ENCODE results near the gene SLC9A6. TPM values are rescaled to one million over a fixed set of nuclear protein-coding genes. Genes with fewer than 3 reads are reported as not detected.
"Not testable (repeated sequence)": the region's sequence is repeated elsewhere in the genome, so short reads cannot be mapped to it uniquely, and the experiment has no call there.

Gene SLC9A6
- polyA plus RNA-seq, 3 donors: 5.8 to 15.7 (median 14.2) TPM

DNA sequence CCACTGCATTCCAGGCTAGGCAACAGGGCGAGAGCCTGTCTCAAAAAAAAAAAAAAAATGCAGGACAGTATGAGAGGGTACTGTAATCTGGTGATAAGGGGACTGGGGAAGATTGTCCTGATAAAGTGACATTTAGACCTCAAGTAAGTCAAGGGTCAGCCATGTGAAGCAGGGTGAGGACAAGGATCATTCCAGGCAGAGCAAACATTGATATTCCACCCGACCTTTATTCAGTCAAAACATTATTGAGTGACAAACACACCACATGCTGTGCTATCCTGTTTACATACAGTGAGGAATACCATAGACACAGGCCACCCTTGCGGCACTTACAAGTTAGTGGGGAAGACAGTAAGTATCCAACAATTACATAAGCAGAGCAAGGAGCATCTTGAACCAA lies 64.4 kb downstream of the SLC9A6 start:
- H3K27ac Mint-ChIP-seq: peak overlapping the region in 1 of 7 donors; percentile 36
- Histone ChIP-seq H3K36me3 (replicated peaks in 1 of 2; ENCODE audit: control insufficient read depth in 1 of 2, insufficient read depth in 2 of 2, low read length in 2 of 2) (peaks cover 0 to 14% of the 10 kb centered on the region in 2 donors), H3K9me3 (replicated peaks in 1 of 2; ENCODE audit: control insufficient read depth in 1 of 2, insufficient read depth in 1 of 2, low read length in 2 of 2) (no peaks in the 10 kb centered on the region), H3K4me1 (ENCODE audit: control insufficient read depth in 1 of 2, insufficient read depth in 2 of 2, low read length in 2 of 2) (no peaks in the 10 kb centered on the region), H3K27me3 (ENCODE audit: control insufficient read depth in 2 of 2, insufficient read depth in 2 of 2, low read length in 2 of 2) (no peaks in the 10 kb centered on the region), H3K4me2 (replicated peaks; ENCODE audit: extremely low read depth, low read length, poor library complexity, severe bottlenecking) (no peak overlapping the region), H2AFZ (ENCODE audit: insufficient read depth, low read depth, low read length, poor library complexity, severe bottlenecking) (no peak overlapping the region), H3K4me3 (replicated peaks in 1 of 3; ENCODE audit: low read depth in 2 of 3, low read length in 3 of 3) (no peak overlapping the region), H4K20me1 (ENCODE audit: insufficient read depth, low read length) (no peaks in the 10 kb centered on the region), H3K27ac (ENCODE audit: low read depth in 1 of 2, low read length in 2 of 2) (no peak overlapping the region), H3K9ac (ENCODE audit: insufficient read depth, low read length, poor library complexity, severe bottlenecking) (no peak overlapping the region), H3K79me2 (ENCODE audit: insufficient read depth, low read length) (no peaks in the 10 kb centered on the region)
- peaks cover 0 to 3% (median 0%) of the 10 kb centered on the region in 7 donors for H3K9me3 Mint-ChIP-seq
- WGBS (ENCODE audit: insufficient coverage): no CpG with 5 or more reads among the region's 3 CpGs
- H3K36me3 Mint-ChIP-seq: peaks cover 12 to 17% of the 10 kb centered on the region in 2 donors
- intact Hi-C loops (cut with micrococcal nuclease): no loop called here
- peaks cover 0 to 2% (median 1%) of the 10 kb centered on the region in 3 donors for H3K27me3 Mint-ChIP-seq (ENCODE audit: low read depth in 3 of 3)
- no peak for DNase-seq
- no peak overlapping the region for H3K4me3 Mint-ChIP-seq
- TF ChIP-seq CTCF (IDR thresholded peaks at IDR 0.05): no peak
- no peaks in the 10 kb centered on the region for H3K4me1 Mint-ChIP-seq

- not testable (repeated sequence) for DNase-seq; H3K9me3 ChIP-seq (replicated peaks in 1 of 2; ENCODE audit: control insufficient read depth in 1 of 2, insufficient read depth in 1 of 2, low read length in 2 of 2); H3K27ac Mint-ChIP-seq
Measured at GRCh38 chrX:136050875-136051274, 65.6 kb downstream of the SLC9A6 start.

More at GRCh38 chrX:136050875-136051274, 65.6 kb downstream of the SLC9A6 start:
- 100% methylated on average over 1 of the region's 9 CpGs for WGBS (ENCODE audit: insufficient coverage)
- H3K9me3 Mint-ChIP-seq; H3K27me3 Mint-ChIP-seq (ENCODE audit: low read depth in 3 of 3); H3K79me2 ChIP-seq (ENCODE audit: insufficient read depth, low read length); H3K4me1 ChIP-seq (ENCODE audit: control insufficient read depth in 1 of 2, insufficient read depth in 2 of 2, low read length in 2 of 2); H3K4me2 ChIP-seq (replicated peaks; ENCODE audit: extremely low read depth, low read length, poor library complexity, severe bottlenecking); H3K36me3 ChIP-seq (replicated peaks in 1 of 2; ENCODE audit: control insufficient read depth in 1 of 2, insufficient read depth in 2 of 2, low read length in 2 of 2); H2AFZ ChIP-seq (ENCODE audit: insufficient read depth, low read depth, low read length, poor library complexity, severe bottlenecking); H3K27me3 ChIP-seq (ENCODE audit: control insufficient read depth in 2 of 2, insufficient read depth in 2 of 2, low read length in 2 of 2); H3K4me1 Mint-ChIP-seq; H3K27ac ChIP-seq (ENCODE audit: low read depth in 1 of 2, low read length in 2 of 2); H3K4me3 ChIP-seq (replicated peaks in 1 of 3; ENCODE audit: low read depth in 2 of 3, low read length in 3 of 3); H3K4me3 Mint-ChIP-seq; intact Hi-C loops (cut with micrococcal nuclease); H4K20me1 ChIP-seq (ENCODE audit: insufficient read depth, low read length); H3K36me3 Mint-ChIP-seq; H3K9ac ChIP-seq (ENCODE audit: insufficient read depth, low read length, poor library complexity, severe bottlenecking): not testable (repeated sequence)

Measured in CD14-positive monocyte (primary cell).